Mesendoderm (in vitro differentiated cells): ENCODE results near the gene RTL10.
A peak's percentile ranks its signal among the peaks of the same experiment; 100 is the strongest.

Experiments
- DNase-seq: peaks from one replicate; pipeline ENCODE4 v3.0.0; 2013
- H2AK5ac ChIP-seq: 2 replicates; pipeline ENCODE4 v1.6.1; 2013; ENCODE audit warnings: low read length, inconsistent platforms
- H2BK120ac ChIP-seq: 2 replicates; pipeline ENCODE4 v1.6.1; 2013; ENCODE audit warnings: low read depth, mild to moderate bottlenecking, low read length, moderate library complexity, mixed read lengths
- H2BK15ac ChIP-seq: replicated peaks from 2 replicates; pipeline ENCODE4 v1.6.1; 2013; ENCODE audit warnings: low read depth, mild to moderate bottlenecking, moderate library complexity
- H2BK5ac ChIP-seq: 2 replicates; pipeline ENCODE4 v1.6.1; 2013; ENCODE audit warnings: low read length, inconsistent platforms
- H3K18ac ChIP-seq: 2 replicates; pipeline ENCODE4 v1.6.1; 2013; ENCODE audit warnings: mild to moderate bottlenecking, low read length, mixed read lengths
- H3K23ac ChIP-seq: one replicate; pipeline ENCODE4 v1.6.1; 2013; ENCODE audit warnings: low read length
- H3K27ac ChIP-seq: 2 replicates; pipeline ENCODE4 v1.5.1; 2013; ENCODE audit warnings: low read depth, mild to moderate bottlenecking, inconsistent platforms, low read length, moderate library complexity
- H3K27me3 ChIP-seq: 2 replicates; pipeline ENCODE4 v1.6.1; 2013; ENCODE audit warnings: low read length, control low read depth, mild to moderate bottlenecking, inconsistent platforms; ENCODE audit not compliant: insufficient read depth, poor library complexity
- H3K36me3 ChIP-seq: 2 replicates; pipeline ENCODE4 v1.6.1; 2013; ENCODE audit warnings: low read length, inconsistent platforms; ENCODE audit not compliant: control insufficient read depth, insufficient read depth
- H3K4ac ChIP-seq: one replicate; pipeline ENCODE4 v1.6.1; 2013; ENCODE audit warnings: low read depth, mild to moderate bottlenecking, low read length, moderate library complexity
- H3K4me1 ChIP-seq: 2 replicates; pipeline ENCODE4 v1.6.1; 2013; ENCODE audit warnings: low read depth, low read length, inconsistent platforms; ENCODE audit not compliant: control insufficient read depth
- H3K4me2 ChIP-seq: 2 replicates; pipeline ENCODE4 v1.6.1; 2013; ENCODE audit warnings: low read length
- H3K4me3 ChIP-seq: 2 replicates; pipeline ENCODE4 v1.5.1; 2013; ENCODE audit warnings: mild to moderate bottlenecking, low read length
- H3K56ac ChIP-seq: one replicate; pipeline ENCODE4 v1.6.1; 2013; ENCODE audit warnings: low read length
- H3K79me1 ChIP-seq: 2 replicates; pipeline ENCODE4 v1.6.1; 2013; ENCODE audit warnings: low read length, inconsistent platforms
- H3K79me2 ChIP-seq: 2 replicates; pipeline ENCODE4 v1.6.1; 2013; ENCODE audit warnings: mild to moderate bottlenecking, low read length; ENCODE audit not compliant: control insufficient read depth, insufficient read depth
- H3K9ac ChIP-seq: 2 replicates; pipeline ENCODE4 v1.6.1; 2013; ENCODE audit warnings: low read length, inconsistent platforms
- H4K5ac ChIP-seq: one replicate; pipeline ENCODE4 v1.6.1; 2013; ENCODE audit warnings: low read length
- H4K8ac ChIP-seq: one replicate; pipeline ENCODE4 v1.6.1; 2013; ENCODE audit warnings: low read depth, mild to moderate bottlenecking, control low read depth, low read length, moderate library complexity
- WGBS: extraction: QIAGEN DNeasy Blood & Tissue Kit; methylation state at CpG from one replicate; pipeline ENCODE4 v1.1.7; 2013; ENCODE audit warnings: low lambda C conversion rate, missing lambda C conversion rate; ENCODE audit not compliant: insufficient coverage; ENCODE audit errors: extremely low coverage; 5-methylcytosine and 5-hydroxymethylcytosine counted together

Gene RTL10

GRCh38 chr22:19824926-19825339 lies 29.7 kb downstream of the RTL10 start:
- Histone ChIP-seq H3K79me2 (peaks cover 1% of the 10 kb centered on the region), H3K79me1 (peaks cover 2% of the 10 kb centered on the region), H3K4ac (no peak overlapping the region), H2AK5ac (no peak overlapping the region), H4K5ac (no peak overlapping the region), H3K4me3 (no peak overlapping the region), H3K27me3 (no peaks in the 10 kb centered on the region), H3K18ac (no peak overlapping the region), H3K4me2 (no peak overlapping the region), H3K4me1 (no peaks in the 10 kb centered on the region), H3K27ac (no peak overlapping the region), H2BK15ac (no peak overlapping the region), H3K9ac (no peak overlapping the region), H3K23ac (no peak overlapping the region), H2BK5ac (no peak overlapping the region), H4K8ac (no peak overlapping the region), H3K36me3 (no peaks in the 10 kb centered on the region), H2BK120ac (no peak overlapping the region), H3K56ac (no peak overlapping the region)
- DNase-seq: no peak
- WGBS: no CpG with 5 or more reads among the region's 8 CpGs

- Histone ChIP-seq H2BK15ac (no peak overlapping the region), H3K9ac (no peak overlapping the region), H3K79me1 (peaks cover 2% of the 10 kb centered on the region), H2AK5ac (no peak overlapping the region), H3K36me3 (no peaks in the 10 kb centered on the region), H3K4me2 (no peak overlapping the region), H3K27ac (no peak overlapping the region), H3K56ac (no peak overlapping the region), H3K18ac (no peak overlapping the region), H3K4ac (no peak overlapping the region), H3K4me3 (no peak overlapping the region), H4K8ac (no peak overlapping the region), H2BK5ac (no peak overlapping the region), H3K23ac (no peak overlapping the region), H3K27me3 (no peaks in the 10 kb centered on the region), H2BK120ac (no peak overlapping the region), H3K4me1 (no peaks in the 10 kb centered on the region), H4K5ac (no peak overlapping the region), H3K79me2 (peaks cover 1% of the 10 kb centered on the region)
- no CpG with 5 or more reads among the region's 16 CpGs for WGBS
- no peak for DNase-seq
Measured at GRCh38 chr22:19824212-19824925, 30.3 kb downstream of the RTL10 start.

- Histone ChIP-seq H4K8ac (no peak overlapping the region), H2BK5ac (no peak overlapping the region), H3K4me3 (no peak overlapping the region), H3K56ac (no peak overlapping the region), H3K27ac (no peak overlapping the region), H3K79me1 (peaks cover 2% of the 10 kb centered on the region), H3K4me2 (no peak overlapping the region), H2BK120ac (no peak overlapping the region), H4K5ac (no peak overlapping the region), H3K4me1 (no peaks in the 10 kb centered on the region), H3K36me3 (no peaks in the 10 kb centered on the region), H3K79me2 (peaks cover 1% of the 10 kb centered on the region), H3K4ac (no peak overlapping the region), H2AK5ac (no peak overlapping the region), H3K18ac (no peak overlapping the region), H3K9ac (no peak overlapping the region), H2BK15ac (no peak overlapping the region), H3K27me3 (no peaks in the 10 kb centered on the region), H3K23ac (no peak overlapping the region)
- DNase-seq: peak; percentile 18
- WGBS: no CpG with 5 or more reads among the region's 9 CpGs
Measured at GRCh38 chr22:19823902-19824211, 30.8 kb downstream of the RTL10 start.

- H4K8ac ChIP-seq: no peak overlapping the region
- no peak for DNase-seq
- no peak overlapping the region for H4K5ac ChIP-seq
- no peak overlapping the region for H3K23ac ChIP-seq
- H2BK15ac ChIP-seq: no peak overlapping the region
- H3K27ac ChIP-seq: no peak overlapping the region
- H3K18ac ChIP-seq: no peak overlapping the region
- H3K36me3 ChIP-seq: no peaks in the 10 kb centered on the region
- no peak overlapping the region for H3K4me2 ChIP-seq
- H2BK5ac ChIP-seq: no peak overlapping the region
- H3K27me3 ChIP-seq: no peaks in the 10 kb centered on the region
- no peak overlapping the region for H3K4me3 ChIP-seq
- no peak overlapping the region for H2BK120ac ChIP-seq
- H3K56ac ChIP-seq: no peak overlapping the region
- H3K9ac ChIP-seq: no peak overlapping the region
- peaks cover 1% of the 10 kb centered on the region for H3K79me2 ChIP-seq
- no peak overlapping the region for H2AK5ac ChIP-seq
- H3K4me1 ChIP-seq: no peaks in the 10 kb centered on the region
- WGBS: no CpG with 5 or more reads among the region's 11 CpGs
- no peak overlapping the region for H3K4ac ChIP-seq
- peaks cover 2% of the 10 kb centered on the region for H3K79me1 ChIP-seq
Measured at GRCh38 chr22:19823191-19823901, 31.3 kb downstream of the RTL10 start.

- Histone ChIP-seq H3K4me2 (no peak overlapping the region), H4K8ac (no peak overlapping the region), H3K18ac (no peak overlapping the region), H3K23ac (no peak overlapping the region), H3K79me2 (peaks cover 1% of the 10 kb centered on the region), H3K4me3 (no peak overlapping the region), H3K9ac (no peak overlapping the region), H2BK15ac (no peak overlapping the region), H3K27me3 (no peaks in the 10 kb centered on the region), H3K4ac (no peak overlapping the region), H3K79me1 (peaks cover 2% of the 10 kb centered on the region), H3K4me1 (no peaks in the 10 kb centered on the region), H2BK5ac (no peak overlapping the region), H4K5ac (no peak overlapping the region), H2AK5ac (no peak overlapping the region), H3K27ac (no peak overlapping the region), H3K56ac (no peak overlapping the region), H3K36me3 (no peaks in the 10 kb centered on the region), H2BK120ac (no peak overlapping the region)
- no CpG with 5 or more reads among the region's 18 CpGs for WGBS
- DNase-seq: no peak
Measured at GRCh38 chr22:19822301-19823117, 32.2 kb downstream of the RTL10 start.
